NCI-H524 (cell line): Measurements from ENCODE around the gene MOB3B.

Experiments
- DNase-seq, 2 experiments: peaks; one replicate each; lab custom pipeline; 2025; lab: John Stamatoyannopoulos, UW

Gene MOB3B

GRCh38 chr9:27529316-27530278 lies at the start of gene MOB3B:
Gene MOB3B (minus strand): TSS chr9:27529814. CDS start chr9:27455550, 74,264 bp downstream.
- DNase-seq: peak; percentile 21 to 71

- peak; percentile 97 to 98 for DNase-seq
Measured at GRCh38 chr9:27573634-27574590, 44.3 kb upstream of the MOB3B start.

GRCh38 chr9:27572918-27573633 lies 43.5 kb upstream of the MOB3B start, which contains the start of gene C9orf72:
Gene C9orf72 (minus strand): TSS chr9:27573481. CDS start chr9:27567120, 6,361 bp downstream.
- DNase-seq: peak; percentile 59 to 65

- DNase-seq: peak; percentile 43 to 50
Measured at GRCh38 chr9:27572566-27572917, 42.9 kb upstream of the MOB3B start.

GRCh38 chr9:27572061-27572460 lies 42.4 kb upstream of the MOB3B start:
- DNase-seq: no peak

GRCh38 chr9:27571011-27571410 lies 41.4 kb upstream of the MOB3B start:
- DNase-seq: no peak

- DNase-seq: no peak
Measured at GRCh38 chr9:27569406-27569805, 39.8 kb upstream of the MOB3B start.

- DNase-seq: no peak
Measured at GRCh38 chr9:27566118-27566517, 36.5 kb upstream of the MOB3B start.

- DNase-seq: no peak
Measured at GRCh38 chr9:27565696-27566095, 36.1 kb upstream of the MOB3B start.

- DNase-seq: no peak
Measured at GRCh38 chr9:27564670-27565069, 35.1 kb upstream of the MOB3B start.

GRCh38 chr9:27563738-27564430 lies 34.3 kb upstream of the MOB3B start:
- no peak for DNase-seq

GRCh38 chr9:27561685-27562084 lies 32.1 kb upstream of the MOB3B start:
- DNase-seq: no peak

- DNase-seq: no peak
Measured at GRCh38 chr9:27560457-27560856, 30.8 kb upstream of the MOB3B start.

- no peak for DNase-seq
Measured at GRCh38 chr9:27558307-27558706, 28.7 kb upstream of the MOB3B start.

- peak in 1 of 2 experiments; percentile 70 for DNase-seq
Measured at GRCh38 chr9:27556470-27556869, 26.9 kb upstream of the MOB3B start.

- no peak for DNase-seq
Measured at GRCh38 chr9:27554712-27555111, 25.1 kb upstream of the MOB3B start.

GRCh38 chr9:27549196-27549755 lies 19.7 kb upstream of the MOB3B start:
- DNase-seq: no peak

GRCh38 chr9:27548055-27548741 lies 18.6 kb upstream of the MOB3B start:
- DNase-seq: peak in 1 of 2 experiments; percentile 34

GRCh38 chr9:27545471-27545870 lies 15.9 kb upstream of the MOB3B start:
- DNase-seq: no peak

- DNase-seq: peak in 1 of 2 experiments; percentile 57
Measured at GRCh38 chr9:27542508-27542907, 12.9 kb upstream of the MOB3B start.
